Stimulated activated CD8-positive, alpha-beta memory T cell treated with anti-CD3 and anti-CD28 coated beads, Interleukin-4, amount 100 ng/mL, for 48 hours (primary cell): ENCODE measurements around the gene MTF1.
"Not testable (repeated sequence)": the region's sequence is repeated elsewhere in the genome, so short reads cannot be mapped to it uniquely, and the experiment has no call there.

ENCODE experiments used
- DNase-seq: peaks from one replicate; pipeline ENCODE4 v3.0.0-alpha.2; 2020

The MTF1 gene

DNA sequence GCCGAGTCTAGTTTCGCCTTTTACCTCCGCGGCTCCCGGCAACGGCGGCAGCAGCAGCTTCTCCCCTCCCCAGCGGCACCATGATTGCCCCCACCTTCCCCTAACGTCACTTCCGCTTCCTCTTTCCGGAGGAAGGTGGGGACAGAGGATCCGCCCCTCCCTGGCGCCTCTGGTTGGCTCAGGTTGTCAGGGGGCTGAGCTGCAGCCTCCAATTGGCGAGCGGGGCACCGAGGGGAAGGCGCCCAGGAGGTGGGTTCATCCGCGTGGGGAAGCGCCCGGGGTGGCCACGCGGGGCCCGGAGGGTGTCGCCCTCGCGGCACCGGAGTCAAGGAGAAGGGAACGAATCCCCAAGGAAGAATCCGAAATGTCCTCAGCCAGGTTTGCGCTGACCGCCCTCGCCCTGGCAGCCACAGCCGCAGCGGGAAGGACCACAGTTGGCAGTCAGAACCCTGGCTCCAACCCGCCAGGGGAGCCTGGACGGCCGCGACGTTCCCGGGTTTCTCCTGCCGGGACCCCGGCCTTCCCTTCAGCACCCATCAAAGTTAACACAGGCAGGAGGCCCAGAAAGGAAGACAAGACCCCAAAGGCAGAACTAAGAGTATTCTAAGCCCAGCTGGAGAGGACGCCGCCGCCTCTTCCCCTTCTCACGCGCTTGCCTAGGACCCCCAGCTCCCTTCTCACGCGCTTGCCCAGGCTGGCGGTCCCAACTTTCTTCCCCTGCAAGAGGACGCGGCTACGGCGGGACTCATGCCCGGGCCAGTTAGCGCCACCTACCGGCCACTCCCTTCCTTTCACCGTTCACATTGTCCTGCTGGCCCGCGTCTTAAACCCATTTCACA lies at the start of gene MTF1:
Gene MTF1, minus strand, starts transcription at position 86 of the 839 bp plus-strand sequence. CDS start 1,934 bp downstream, outside the sequence.
- DNase-seq: peak; percentile 97

- DNase-seq: not testable (repeated sequence)
Measured at GRCh38 chr1:37908531-37908930, 49.1 kb upstream of the MTF1 start.

GRCh38 chr1:37907416-37908125 lies 48.2 kb upstream of the MTF1 start:
- not testable (repeated sequence) for DNase-seq

- DNase-seq: not testable (repeated sequence)
Measured at GRCh38 chr1:37906591-37906990, 47.2 kb upstream of the MTF1 start.

DNA sequence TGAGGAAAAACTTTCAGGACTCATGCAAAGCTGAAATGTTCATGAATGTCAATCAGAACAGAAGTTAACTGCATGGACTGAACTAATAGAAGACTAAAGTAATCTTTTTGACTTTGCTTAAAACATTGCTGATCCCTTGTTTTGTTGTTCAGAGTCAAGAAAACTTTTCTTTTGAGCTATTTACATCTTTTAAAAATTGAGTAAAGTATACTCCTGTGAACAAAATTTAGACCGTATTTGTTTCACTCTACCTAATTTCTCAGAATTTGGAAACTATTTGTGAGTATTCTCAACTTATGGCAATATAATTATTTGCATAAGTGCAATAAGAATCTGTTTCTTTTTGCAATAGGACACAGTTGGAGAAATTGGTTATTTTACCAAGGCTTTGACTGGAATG lies 46.3 kb upstream of the MTF1 start:
- DNase-seq: no peak

- DNase-seq: not testable (repeated sequence)
Measured at GRCh38 chr1:37903921-37904320, 44.5 kb upstream of the MTF1 start.

- DNase-seq: no peak
Measured at GRCh38 chr1:37902983-37903382, 43.6 kb upstream of the MTF1 start.

DNA sequence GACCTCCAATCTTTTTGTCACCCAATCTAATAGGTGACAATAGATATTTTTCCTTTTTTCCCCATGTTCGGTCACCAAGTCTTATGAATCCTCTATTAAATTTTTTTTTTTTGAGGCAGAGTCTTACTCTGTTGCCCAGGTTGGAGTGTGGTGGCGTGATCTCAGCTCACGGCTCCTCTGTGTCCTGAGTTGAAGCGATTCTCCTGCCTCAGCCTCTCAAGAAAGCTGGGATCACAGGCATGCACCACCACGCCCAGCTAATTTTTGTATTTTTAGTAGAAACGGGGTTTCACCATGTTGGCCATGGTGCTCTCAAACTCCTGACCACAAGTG lies 42.5 kb upstream of the MTF1 start:
- no peak for DNase-seq

- no peak for DNase-seq
Measured at GRCh38 chr1:37901191-37901892, 42.0 kb upstream of the MTF1 start.

GRCh38 chr1:37897563-37897962 lies 38.2 kb upstream of the MTF1 start:
- not testable (repeated sequence) for DNase-seq

- DNase-seq: no peak
Measured at GRCh38 chr1:37893673-37894072, 34.3 kb upstream of the MTF1 start.

GRCh38 chr1:37892151-37893047 lies 33.0 kb upstream of the MTF1 start:
- no peak for DNase-seq

GRCh38 chr1:37890378-37891014 lies 31.1 kb upstream of the MTF1 start:
- no peak for DNase-seq

- DNase-seq: no peak
Measured at GRCh38 chr1:37888022-37888700, 28.8 kb upstream of the MTF1 start.

- no peak for DNase-seq
Measured at GRCh38 chr1:37884145-37884544, 24.8 kb upstream of the MTF1 start.

GRCh38 chr1:37883671-37884070 lies 24.3 kb upstream of the MTF1 start:
- no peak for DNase-seq

DNA sequence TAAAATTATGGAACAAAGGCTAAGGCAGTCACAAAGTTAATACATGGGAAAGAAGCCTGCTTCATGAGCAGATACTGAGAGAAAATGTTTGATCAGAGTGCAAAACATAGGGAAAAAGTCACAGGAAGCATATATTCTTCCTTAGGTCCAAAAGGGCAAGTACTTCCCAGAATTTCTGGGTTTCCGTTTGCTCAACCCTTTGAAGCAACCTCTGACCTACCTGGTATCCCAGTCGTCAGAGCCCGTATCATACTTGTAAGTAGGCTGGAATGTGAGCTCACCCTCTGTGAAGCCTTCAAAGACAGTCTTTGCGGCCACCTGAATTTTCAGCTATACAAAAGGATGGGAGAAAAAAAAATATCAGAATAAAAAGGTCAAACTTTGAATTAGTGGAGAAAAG lies 20.5 kb upstream of the MTF1 start:
- DNase-seq: no peak

- no peak for DNase-seq
Measured at GRCh38 chr1:37878071-37878470, 18.7 kb upstream of the MTF1 start.

DNA sequence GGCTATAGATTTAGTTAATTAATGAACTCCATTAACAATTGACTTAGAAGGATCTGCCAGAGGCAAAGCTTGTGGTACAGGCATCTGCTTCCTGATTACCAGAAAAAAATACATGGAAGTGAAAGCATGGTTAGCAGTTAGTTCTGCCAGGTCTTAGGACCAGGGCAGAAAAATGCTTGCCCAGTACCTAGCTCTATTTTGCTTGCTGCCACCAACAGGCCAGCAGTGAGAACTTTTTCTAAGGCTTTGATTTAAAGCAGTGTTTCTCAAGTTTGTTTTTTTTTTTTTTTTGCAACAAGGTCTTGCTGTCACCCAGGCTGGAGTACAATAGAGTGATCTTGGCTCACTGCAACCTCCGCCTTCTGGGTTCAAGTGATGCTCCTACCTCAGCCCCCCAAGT lies 16.4 kb upstream of the MTF1 start:
- DNase-seq: no peak

GRCh38 chr1:37872692-37873091 lies 13.3 kb upstream of the MTF1 start:
- DNase-seq: no peak

GRCh38 chr1:37868466-37868865 lies 9.1 kb upstream of the MTF1 start:
- DNase-seq: no peak

- DNase-seq: no peak
Measured at GRCh38 chr1:37867784-37868183, 8.4 kb upstream of the MTF1 start.
